ENCODE results near the gene FAM83F. TPM values are rescaled to one million over a fixed set of nuclear protein-coding genes. Genes with fewer than 3 reads are reported as not detected.

The FAM83F gene
- total and polyA plus RNA-seq, 4 donors = 0.39 to 1.5 (median 1.2) TPM

DNA sequence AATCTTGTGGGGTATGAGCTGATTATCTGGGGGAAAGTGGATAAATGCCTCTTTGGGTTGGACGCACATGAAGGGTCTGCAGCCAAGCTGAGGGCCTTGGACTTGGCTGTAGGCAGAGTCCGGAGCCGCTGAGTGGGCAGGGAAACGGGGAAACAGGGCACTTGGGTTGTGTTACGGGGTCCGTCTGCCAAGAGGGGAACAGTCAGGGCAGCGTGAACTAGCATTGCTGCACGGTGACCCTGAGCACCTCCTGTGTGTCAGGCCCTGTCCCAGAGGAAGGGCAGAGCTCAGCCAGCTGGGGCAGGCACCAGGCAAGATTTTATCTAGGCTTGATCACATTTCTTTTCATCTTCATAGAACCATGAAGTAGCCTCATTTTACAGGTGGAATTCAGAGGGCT lies 11.9 kb downstream of the FAM83F start (continued):
- TF ChIP-seq, protein P1, sequence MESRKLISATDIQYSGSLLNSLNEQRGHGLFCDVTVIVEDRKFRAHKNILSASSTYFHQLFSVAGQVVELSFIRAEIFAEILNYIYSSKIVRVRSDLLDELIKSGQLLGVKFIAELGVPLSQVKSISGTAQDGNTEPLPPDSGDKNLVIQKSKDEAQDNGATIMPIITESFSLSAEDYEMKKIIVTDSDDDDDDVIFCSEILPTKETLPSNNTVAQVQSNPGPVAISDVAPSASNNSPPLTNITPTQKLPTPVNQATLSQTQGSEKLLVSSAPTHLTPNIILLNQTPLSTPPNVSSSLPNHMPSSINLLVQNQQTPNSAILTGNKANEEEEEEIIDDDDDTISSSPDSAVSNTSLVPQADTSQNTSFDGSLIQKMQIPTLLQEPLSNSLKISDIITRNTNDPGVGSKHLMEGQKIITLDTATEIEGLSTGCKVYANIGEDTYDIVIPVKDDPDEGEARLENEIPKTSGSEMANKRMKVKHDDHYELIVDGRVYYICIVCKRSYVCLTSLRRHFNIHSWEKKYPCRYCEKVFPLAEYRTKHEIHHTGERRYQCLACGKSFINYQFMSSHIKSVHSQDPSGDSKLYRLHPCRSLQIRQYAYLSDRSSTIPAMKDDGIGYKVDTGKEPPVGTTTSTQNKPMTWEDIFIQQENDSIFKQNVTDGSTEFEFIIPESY (IDR thresholded peaks at IDR 0.05) = no peak
- TF ChIP-seq YY1 (IDR thresholded peaks at IDR 0.05) (no peak), FOXA1 (IDR thresholded peaks at IDR 0.05) (no peak), RAD21 (IDR thresholded peaks at IDR 0.05) (no peak), TAF1 (conservative IDR thresholded peaks at IDR 0.05) (no peak), FOXA2 (IDR thresholded peaks at IDR 0.05) (no peak), EGR1 (IDR thresholded peaks at IDR 0.05; ENCODE audit: low read depth in 2 of 2) (no peak)

DNA sequence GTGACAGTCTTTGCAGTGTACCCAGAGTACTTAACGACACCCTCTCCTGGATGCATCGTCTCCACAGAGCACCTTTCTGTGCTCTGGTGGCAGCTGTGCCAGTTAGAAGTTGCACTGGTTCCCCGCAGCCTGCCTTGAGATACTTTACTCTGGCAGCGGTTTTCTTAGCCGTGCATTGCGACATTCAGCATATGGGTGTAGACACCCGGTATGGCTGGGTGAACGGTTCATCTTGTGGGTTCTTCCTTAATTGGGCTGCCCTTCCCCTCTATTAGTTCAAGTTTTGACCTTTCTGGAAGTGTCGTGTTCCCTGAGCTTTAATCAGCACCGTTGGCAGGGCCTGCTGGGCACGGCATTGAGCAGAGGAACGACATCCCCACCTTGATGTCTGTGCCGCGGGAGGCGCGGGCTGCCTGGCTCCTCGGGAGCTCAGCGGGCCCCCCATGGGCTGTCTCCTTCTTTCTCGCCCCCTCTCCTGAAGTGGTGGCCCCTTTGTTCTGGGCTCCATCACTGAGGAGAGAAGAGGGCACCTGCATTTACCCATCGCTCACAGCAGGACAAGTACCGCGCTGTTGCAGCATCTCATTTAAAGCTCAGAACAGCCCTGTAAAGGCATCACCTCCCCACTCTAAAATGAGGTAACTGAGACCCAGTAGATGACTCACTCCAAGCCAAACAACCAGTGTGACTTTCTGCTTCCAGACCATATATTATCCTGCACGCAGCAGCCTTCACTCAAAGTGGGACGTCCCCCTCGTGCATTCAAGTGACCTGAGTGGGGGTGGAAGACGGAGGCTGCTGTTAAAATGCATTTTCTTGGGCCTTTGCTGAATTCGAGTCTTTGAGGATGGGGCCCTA lies 13.3 kb downstream of the FAM83F start:
- Histone ChIP-seq H3K4me1 (ENCODE audit: control insufficient read depth in 4 of 4, insufficient read depth in 4 of 4, low read length in 3 of 4) (no peaks in the 10 kb centered on the region), H3K36me3 (ENCODE audit: control insufficient read depth in 4 of 4, insufficient read depth in 3 of 4, low read depth in 1 of 4, low read length in 3 of 4) (no peaks in the 10 kb centered on the region), H3K9ac (ENCODE audit: low read depth in 1 of 2, low read length in 2 of 2) (no peak overlapping the region), H3K27ac (ENCODE audit: low read depth in 1 of 2, low read length in 2 of 2) (no peak overlapping the region), H3K4me3 (ENCODE audit: low read depth in 1 of 3, low read length in 3 of 3) (no peak overlapping the region), H3K27me3 (ENCODE audit: control insufficient read depth in 4 of 4, insufficient read depth in 4 of 4, low read length in 3 of 4) (no peaks in the 10 kb centered on the region), H3K9me3 (ENCODE audit: control insufficient read depth in 4 of 4, low read length in 3 of 4) (no peaks in the 10 kb centered on the region)
- WGBS = 83% methylated on average over 27 of the region's 27 CpGs
- DNase-seq (ENCODE audit: low spot score) = no peak
- TF ChIP-seq EGR1 (IDR thresholded peaks at IDR 0.05; ENCODE audit: low read depth in 2 of 2) (no peak), RXRA (IDR thresholded peaks at IDR 0.05) (no peak), NR2F2 (IDR thresholded peaks at IDR 0.05) (no peak), JUND (IDR thresholded peaks at IDR 0.05) (no peak), TAF1 (conservative IDR thresholded peaks at IDR 0.05) (no peak), MAX (IDR thresholded peaks at IDR 0.05) (no peak), SP1 (IDR thresholded peaks at IDR 0.05) (no peak), FOXA1 (IDR thresholded peaks at IDR 0.05) (no peak), GABPA (IDR thresholded peaks at IDR 0.05 in 1 of 2, conservative IDR thresholded peaks at IDR 0.05 in 1 of 2) (no peak), REST (IDR thresholded peaks at IDR 0.05) (no peak), HNF4A (conservative IDR thresholded peaks at IDR 0.05) (no peak), RAD21 (IDR thresholded peaks at IDR 0.05) (no peak), FOXA2 (IDR thresholded peaks at IDR 0.05) (no peak), YY1 (IDR thresholded peaks at IDR 0.05) (no peak), HNF4G (IDR thresholded peaks at IDR 0.05) (no peak)
- TF ChIP-seq, protein P1 (IDR thresholded peaks at IDR 0.05) = no peak
- TF ChIP-seq, protein P2, sequence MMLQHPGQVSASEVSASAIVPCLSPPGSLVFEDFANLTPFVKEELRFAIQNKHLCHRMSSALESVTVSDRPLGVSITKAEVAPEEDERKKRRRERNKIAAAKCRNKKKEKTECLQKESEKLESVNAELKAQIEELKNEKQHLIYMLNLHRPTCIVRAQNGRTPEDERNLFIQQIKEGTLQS (IDR thresholded peaks at IDR 0.05) = no peak
- TF ChIP-seq, protein P3, sequence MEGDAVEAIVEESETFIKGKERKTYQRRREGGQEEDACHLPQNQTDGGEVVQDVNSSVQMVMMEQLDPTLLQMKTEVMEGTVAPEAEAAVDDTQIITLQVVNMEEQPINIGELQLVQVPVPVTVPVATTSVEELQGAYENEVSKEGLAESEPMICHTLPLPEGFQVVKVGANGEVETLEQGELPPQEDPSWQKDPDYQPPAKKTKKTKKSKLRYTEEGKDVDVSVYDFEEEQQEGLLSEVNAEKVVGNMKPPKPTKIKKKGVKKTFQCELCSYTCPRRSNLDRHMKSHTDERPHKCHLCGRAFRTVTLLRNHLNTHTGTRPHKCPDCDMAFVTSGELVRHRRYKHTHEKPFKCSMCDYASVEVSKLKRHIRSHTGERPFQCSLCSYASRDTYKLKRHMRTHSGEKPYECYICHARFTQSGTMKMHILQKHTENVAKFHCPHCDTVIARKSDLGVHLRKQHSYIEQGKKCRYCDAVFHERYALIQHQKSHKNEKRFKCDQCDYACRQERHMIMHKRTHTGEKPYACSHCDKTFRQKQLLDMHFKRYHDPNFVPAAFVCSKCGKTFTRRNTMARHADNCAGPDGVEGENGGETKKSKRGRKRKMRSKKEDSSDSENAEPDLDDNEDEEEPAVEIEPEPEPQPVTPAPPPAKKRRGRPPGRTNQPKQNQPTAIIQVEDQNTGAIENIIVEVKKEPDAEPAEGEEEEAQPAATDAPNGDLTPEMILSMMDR (IDR thresholded peaks at IDR 0.05; ENCODE audit: low read depth, low read length, missing input control) = no peak
